GM12801 (cell line): ENCODE results near the gene PPP3CA.
A peak's percentile ranks its signal among the peaks of the same experiment; 100 is the strongest.

ENCODE experiments used
- TF ChIP-seq, protein P1 (sequence below): IDR thresholded peaks from one replicate; pipeline ENCODE4 v1.5.1; 2011; ENCODE audit warnings: control low read depth; ENCODE audit not compliant: insufficient read length; ENCODE audit errors: extremely low read depth

Gene PPP3CA

GRCh38 chr4:101172369-101172768 is 175.0 kb downstream of the PPP3CA start:
- TF ChIP-seq, protein P1, sequence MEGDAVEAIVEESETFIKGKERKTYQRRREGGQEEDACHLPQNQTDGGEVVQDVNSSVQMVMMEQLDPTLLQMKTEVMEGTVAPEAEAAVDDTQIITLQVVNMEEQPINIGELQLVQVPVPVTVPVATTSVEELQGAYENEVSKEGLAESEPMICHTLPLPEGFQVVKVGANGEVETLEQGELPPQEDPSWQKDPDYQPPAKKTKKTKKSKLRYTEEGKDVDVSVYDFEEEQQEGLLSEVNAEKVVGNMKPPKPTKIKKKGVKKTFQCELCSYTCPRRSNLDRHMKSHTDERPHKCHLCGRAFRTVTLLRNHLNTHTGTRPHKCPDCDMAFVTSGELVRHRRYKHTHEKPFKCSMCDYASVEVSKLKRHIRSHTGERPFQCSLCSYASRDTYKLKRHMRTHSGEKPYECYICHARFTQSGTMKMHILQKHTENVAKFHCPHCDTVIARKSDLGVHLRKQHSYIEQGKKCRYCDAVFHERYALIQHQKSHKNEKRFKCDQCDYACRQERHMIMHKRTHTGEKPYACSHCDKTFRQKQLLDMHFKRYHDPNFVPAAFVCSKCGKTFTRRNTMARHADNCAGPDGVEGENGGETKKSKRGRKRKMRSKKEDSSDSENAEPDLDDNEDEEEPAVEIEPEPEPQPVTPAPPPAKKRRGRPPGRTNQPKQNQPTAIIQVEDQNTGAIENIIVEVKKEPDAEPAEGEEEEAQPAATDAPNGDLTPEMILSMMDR, result no peak

GRCh38 chr4:101171747-101172146 is 175.6 kb downstream of the PPP3CA start:
- TF ChIP-seq, protein P1, result no peak

DNA sequence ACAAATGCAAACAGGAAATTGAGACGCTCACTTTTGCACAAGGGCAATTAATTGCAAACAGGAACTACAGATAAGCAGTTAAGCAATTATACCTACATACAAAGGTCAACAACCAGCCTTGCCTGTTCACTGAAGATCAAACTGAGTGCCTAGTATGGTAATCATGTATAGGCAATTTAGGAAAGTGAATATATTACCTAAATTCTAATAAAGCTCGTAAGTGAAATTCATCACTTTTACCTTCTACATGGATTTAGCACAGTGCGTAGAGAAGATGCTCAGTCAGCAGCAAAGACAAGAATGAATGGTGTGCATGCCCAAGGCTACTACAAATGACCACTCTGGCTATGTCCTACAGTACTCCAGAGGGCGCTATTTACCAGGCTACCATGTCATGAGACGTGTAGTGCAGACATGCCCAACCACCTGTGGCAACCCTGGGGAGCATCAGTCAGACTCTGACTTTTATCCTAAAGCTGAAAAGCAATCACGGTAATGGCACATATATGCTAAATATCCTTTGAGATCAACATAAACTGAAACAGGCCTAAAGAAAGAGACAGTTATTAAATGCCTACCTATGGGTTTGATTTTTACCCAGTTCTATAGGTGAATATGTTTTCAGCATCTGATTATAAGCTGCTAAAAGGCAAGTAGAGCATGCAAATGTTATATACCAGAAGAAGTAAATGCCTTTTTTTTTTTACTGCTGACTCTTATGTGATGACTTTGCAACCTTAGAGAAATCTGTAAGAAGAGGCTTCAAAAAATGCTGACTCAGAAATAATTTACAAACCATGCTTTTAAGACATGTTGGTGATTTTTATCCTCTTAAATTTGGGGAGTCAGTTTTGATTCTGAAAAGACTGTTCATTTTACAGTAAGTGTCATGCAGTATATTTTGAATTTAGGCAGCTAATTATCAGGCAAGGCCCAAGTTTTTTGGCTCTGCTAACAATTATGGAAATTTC is 178.0 kb downstream of the PPP3CA start:
- TF ChIP-seq, protein P1, result peak; percentile 39

DNA sequence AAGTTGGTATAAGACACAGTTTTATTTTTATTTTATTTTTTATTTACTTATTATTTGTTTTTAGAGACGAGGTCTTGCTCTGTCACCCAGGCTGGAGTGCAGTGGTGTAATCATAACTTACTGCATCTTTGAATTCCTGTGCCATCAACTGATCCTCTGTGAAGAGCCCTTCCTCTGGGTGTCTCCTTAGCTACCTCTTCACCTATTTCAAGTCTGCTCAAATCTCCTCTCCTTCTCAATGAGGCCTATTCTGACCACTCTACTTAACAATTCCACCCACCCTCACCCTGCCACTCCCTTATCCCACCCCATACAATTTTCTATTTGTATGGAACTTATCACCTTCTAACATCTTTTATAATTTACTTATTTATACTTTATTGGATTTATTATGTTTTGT is 183.4 kb downstream of the PPP3CA start:
- TF ChIP-seq, protein P1, result no peak

GRCh38 chr4:101162990-101163380 is 184.3 kb downstream of the PPP3CA start:
- TF ChIP-seq, protein P1, result no peak

DNA sequence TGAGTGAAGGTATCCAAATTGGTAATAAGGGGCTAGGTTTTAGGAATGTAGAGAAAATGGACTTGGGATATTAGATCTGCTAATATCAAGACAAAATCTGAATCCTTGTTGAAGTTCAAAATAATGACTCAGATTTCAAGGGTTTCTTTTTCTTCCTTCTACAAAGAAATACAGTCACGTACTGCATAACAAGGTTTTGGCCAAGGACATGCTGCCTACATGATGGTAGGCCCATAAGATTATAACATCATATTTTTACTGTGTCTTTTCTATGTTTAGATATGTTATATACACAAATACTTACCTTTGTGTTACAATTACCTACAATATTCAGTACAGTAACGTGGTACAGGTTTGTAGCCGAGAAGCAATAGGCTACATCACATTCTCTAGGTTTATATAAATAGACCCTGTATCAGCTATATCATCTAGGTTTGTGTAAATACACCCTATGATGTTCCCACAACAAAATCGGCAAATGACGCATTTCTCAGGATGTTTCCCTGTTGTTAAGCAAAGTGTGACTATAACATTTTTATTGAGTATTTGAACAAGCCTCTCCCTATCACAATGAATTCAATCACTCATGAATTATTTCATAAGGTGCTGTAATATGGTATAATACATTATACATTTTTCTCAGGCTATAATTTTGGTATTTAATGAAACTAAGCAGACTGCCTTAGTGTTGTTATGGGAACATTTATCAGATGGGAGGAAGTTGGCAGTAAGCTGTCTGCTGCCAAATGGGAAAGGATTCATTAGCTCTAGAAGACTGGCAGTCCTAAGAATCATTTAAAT is 186.3 kb downstream of the PPP3CA start:
- TF ChIP-seq, protein P1, result no peak

DNA sequence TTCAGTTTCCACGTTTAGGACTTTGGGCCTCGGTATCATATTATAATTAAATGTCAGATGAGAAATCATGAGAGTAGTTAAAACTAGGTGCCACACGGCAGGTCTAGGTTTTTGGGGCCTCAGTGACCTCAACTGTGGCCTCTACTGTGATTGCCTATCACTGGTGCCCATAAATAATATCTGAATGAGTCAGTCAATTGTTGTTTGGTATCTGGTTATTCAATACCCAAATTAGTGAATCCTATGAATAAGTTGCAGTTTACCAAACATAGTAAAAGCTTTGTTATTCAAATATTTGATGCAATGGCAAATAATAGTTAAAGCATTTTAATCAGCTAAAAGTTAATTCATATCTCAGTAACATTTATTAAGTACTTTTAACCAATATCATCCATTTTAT is 188.8 kb downstream of the PPP3CA start:
- TF ChIP-seq, protein P1, result no peak
